ENCODE data around the gene GPR61.

GPR61 gene

DNA sequence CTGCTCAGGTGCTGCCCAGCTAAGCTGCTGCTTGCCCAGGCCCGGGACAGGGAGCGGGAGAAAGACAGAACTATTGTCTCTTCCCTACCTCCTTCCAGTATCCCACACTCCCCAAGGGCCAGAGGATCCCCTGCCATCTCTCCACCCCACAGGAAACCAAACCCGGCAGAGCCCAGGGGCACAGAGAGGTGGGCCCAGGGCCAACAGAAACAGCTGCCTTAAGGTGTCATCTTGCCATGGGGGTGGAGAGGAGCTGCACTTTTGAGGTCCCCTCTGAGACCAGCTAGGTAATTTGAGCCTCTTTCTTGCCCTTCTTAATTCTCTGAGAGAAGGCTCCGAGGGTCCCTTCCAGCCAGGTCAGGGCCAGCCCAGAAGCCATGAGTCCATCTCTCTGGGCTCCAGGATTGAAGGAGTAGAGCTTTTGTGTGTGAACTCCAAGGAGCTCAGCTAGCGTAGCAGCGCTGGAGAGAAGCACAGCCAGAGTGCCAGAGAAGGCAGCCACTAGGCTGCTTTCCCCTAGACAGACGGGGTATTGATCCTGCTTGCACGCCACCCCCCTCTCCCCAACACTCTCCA is 9.7 kb upstream of the GPR61 start:
- peaks cover 0 to 8% (median 5%) of the 10 kb centered on the region in 4 experiments for H3K4me1 ChIP-seq (ENCODE audit: control extremely low read depth in 1 of 4, control insufficient read depth in 4 of 4, insufficient read depth in 4 of 4, low read length in 3 of 4)
- H3K9me3 ChIP-seq (ENCODE audit: control extremely low read depth in 1 of 5, control insufficient read depth in 4 of 5, insufficient read depth in 2 of 5, low read depth in 1 of 5, low read length in 4 of 5): no peaks in the 10 kb centered on the region
- no peak overlapping the region for H3K27ac ChIP-seq (ENCODE audit: insufficient read depth in 1 of 2, low read depth in 1 of 2, low read length in 2 of 2, poor library complexity in 1 of 2, severe bottlenecking in 2 of 2)
- no peak overlapping the region for H3K4me3 ChIP-seq (ENCODE audit: control insufficient read depth in 1 of 7, extremely low read depth in 1 of 7, insufficient read depth in 4 of 7, low read depth in 2 of 7, low read length in 6 of 7)
- peaks cover 0 to 5% (median 0%) of the 10 kb centered on the region in 5 experiments for H3K27me3 ChIP-seq (replicated peaks in 2 of 5; ENCODE audit: control insufficient read depth in 4 of 5, insufficient read depth in 5 of 5, low read length in 4 of 5)
- no peak for DNase-seq
- CTCF ChIA-PET: interaction anchor here (0.8 to 26.3 kb wide), 9 partner anchors 7 to 282 kb away, joined by 3 to 1203 read pairs (median 3); partner anchors contain the start of genes AMIGO1, AMPD2, ATXN7L2 and CYB561D1
- no peaks in the 10 kb centered on the region for H3K36me3 ChIP-seq (ENCODE audit: control insufficient read depth in 4 of 4, insufficient read depth in 4 of 4, low read length in 3 of 4)
- POLR2A ChIA-PET: interaction anchor here (0.6 to 0.8 kb wide), 3 partner anchors 18 to 311 kb away, joined by 3 to 4 read pairs (median 3); partner anchors contain the start of gene GNAI3
- 74% methylated on average over 4 of the region's 8 CpGs for WGBS (ENCODE audit: insufficient coverage)

- no peak overlapping the region for H3K4me3 ChIP-seq (ENCODE audit: control insufficient read depth in 1 of 7, extremely low read depth in 1 of 7, insufficient read depth in 4 of 7, low read depth in 2 of 7, low read length in 6 of 7)
- CTCF ChIA-PET: interaction anchor here (0.8 to 26.3 kb wide), 8 partner anchors 7 to 283 kb away, joined by 3 to 1203 read pairs (median 18); partner anchors contain the start of genes AMIGO1, AMPD2, ATXN7L2 and CYB561D1
- POLR2A ChIA-PET: interaction anchor here (0.6 to 0.8 kb wide), 3 partner anchors 18 to 312 kb away, joined by 3 to 4 read pairs (median 3); partner anchors contain the start of gene GNAI3
- H3K4me1 ChIP-seq (ENCODE audit: control extremely low read depth in 1 of 4, control insufficient read depth in 4 of 4, insufficient read depth in 4 of 4, low read length in 3 of 4): peaks cover 0 to 8% (median 5%) of the 10 kb centered on the region in 4 experiments
- H3K27me3 ChIP-seq (replicated peaks in 2 of 5; ENCODE audit: control insufficient read depth in 4 of 5, insufficient read depth in 5 of 5, low read length in 4 of 5): peaks cover 0 to 5% (median 0%) of the 10 kb centered on the region in 5 experiments
- no peaks in the 10 kb centered on the region for H3K36me3 ChIP-seq (ENCODE audit: control insufficient read depth in 4 of 4, insufficient read depth in 4 of 4, low read length in 3 of 4)
- no peak for DNase-seq
- H3K27ac ChIP-seq (ENCODE audit: insufficient read depth in 1 of 2, low read depth in 1 of 2, low read length in 2 of 2, poor library complexity in 1 of 2, severe bottlenecking in 2 of 2): no peak overlapping the region
- no peaks in the 10 kb centered on the region for H3K9me3 ChIP-seq (ENCODE audit: control extremely low read depth in 1 of 5, control insufficient read depth in 4 of 5, insufficient read depth in 2 of 5, low read depth in 1 of 5, low read length in 4 of 5)
- WGBS (ENCODE audit: insufficient coverage): 90% methylated on average over 12 of the region's 13 CpGs
Measured at GRCh38 chr1:109530457-109531087, 9.1 kb upstream of the GPR61 start.

DNA sequence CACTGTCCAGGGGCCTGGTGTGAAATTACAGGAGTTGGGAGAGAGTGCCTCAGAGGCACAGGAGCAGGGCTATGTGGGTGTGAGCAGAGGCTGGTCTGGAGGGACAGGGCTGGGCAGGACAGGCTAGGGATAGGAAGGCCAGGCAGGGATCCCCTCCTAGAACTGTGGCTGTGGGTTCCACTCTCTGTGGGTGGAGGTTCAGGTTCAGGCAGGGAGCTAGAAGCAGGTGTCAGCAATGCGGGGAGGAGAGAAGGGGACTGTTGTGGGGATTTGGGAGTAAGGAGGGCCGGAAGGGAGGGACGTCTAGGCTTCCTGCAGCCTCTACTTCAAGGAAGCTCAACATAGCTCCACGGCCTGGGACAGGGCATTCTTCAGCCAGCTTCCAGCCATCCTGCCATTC is 8.3 kb upstream of the GPR61 start:
- Histone ChIP-seq H3K36me3 (ENCODE audit: control insufficient read depth in 4 of 4, insufficient read depth in 4 of 4, low read length in 3 of 4) (no peaks in the 10 kb centered on the region), H3K9me3 (ENCODE audit: control extremely low read depth in 1 of 5, control insufficient read depth in 4 of 5, insufficient read depth in 2 of 5, low read depth in 1 of 5, low read length in 4 of 5) (no peaks in the 10 kb centered on the region), H3K4me3 (ENCODE audit: control insufficient read depth in 1 of 7, extremely low read depth in 1 of 7, insufficient read depth in 4 of 7, low read depth in 2 of 7, low read length in 6 of 7) (no peak overlapping the region), H3K27me3 (replicated peaks in 2 of 5; ENCODE audit: control insufficient read depth in 4 of 5, insufficient read depth in 5 of 5, low read length in 4 of 5) (peaks cover 0 to 5% (median 0%) of the 10 kb centered on the region in 5 experiments), H3K4me1 (ENCODE audit: control extremely low read depth in 1 of 4, control insufficient read depth in 4 of 4, insufficient read depth in 4 of 4, low read length in 3 of 4) (peaks cover 0 to 15% (median 5%) of the 10 kb centered on the region in 4 experiments), H3K27ac (ENCODE audit: insufficient read depth in 1 of 2, low read depth in 1 of 2, low read length in 2 of 2, poor library complexity in 1 of 2, severe bottlenecking in 2 of 2) (no peak overlapping the region)
- ChIA-PET CTCF (interaction anchor here (0.6 to 26.3 kb wide), 18 partner anchors 8 to 365 kb away, joined by 3 to 1203 read pairs (median 8); partner anchors contain the start of genes AMIGO1, AMPD2, ATXN7L2 and CYB561D1), POLR2A (interaction anchor here (0.6 kb wide), 1 partner anchor 42 kb away, joined by 3 read pairs; no protein-coding TSS in a partner anchor)
- 100% methylated on average over 1 of the region's 4 CpGs for WGBS (ENCODE audit: insufficient coverage)
- DNase-seq: no peak

GRCh38 chr1:109531826-109532364 is 7.8 kb upstream of the GPR61 start:
- no peaks in the 10 kb centered on the region for H3K36me3 ChIP-seq (ENCODE audit: control insufficient read depth in 4 of 4, insufficient read depth in 4 of 4, low read length in 3 of 4)
- no peak overlapping the region for H3K27ac ChIP-seq (ENCODE audit: insufficient read depth in 1 of 2, low read depth in 1 of 2, low read length in 2 of 2, poor library complexity in 1 of 2, severe bottlenecking in 2 of 2)
- POLR2A ChIA-PET: interaction anchor here (0.6 to 1.0 kb wide), 3 partner anchors 32 to 104 kb away, joined by 3 to 4 read pairs (median 3); no protein-coding TSS in a partner anchor
- CTCF ChIA-PET: interaction anchor here (0.6 to 26.3 kb wide), 26 partner anchors 8 to 366 kb away, joined by 3 to 1203 read pairs (median 5); partner anchors contain the start of genes AMIGO1, AMPD2, ATXN7L2 and CYB561D1
- DNase-seq: no peak
- peak overlapping the region in 3 of 7 experiments; percentile 51 to 71 (median 67) for H3K4me3 ChIP-seq (ENCODE audit: control insufficient read depth in 1 of 7, extremely low read depth in 1 of 7, insufficient read depth in 4 of 7, low read depth in 2 of 7, low read length in 6 of 7)
- no peaks in the 10 kb centered on the region for H3K9me3 ChIP-seq (ENCODE audit: control extremely low read depth in 1 of 5, control insufficient read depth in 4 of 5, insufficient read depth in 2 of 5, low read depth in 1 of 5, low read length in 4 of 5)
- peaks cover 0 to 5% (median 0%) of the 10 kb centered on the region in 5 experiments for H3K27me3 ChIP-seq (replicated peaks in 2 of 5; ENCODE audit: control insufficient read depth in 4 of 5, insufficient read depth in 5 of 5, low read length in 4 of 5)
- WGBS (ENCODE audit: insufficient coverage): 74% methylated on average over 16 of the region's 16 CpGs
- peaks cover 0 to 15% (median 5%) of the 10 kb centered on the region in 4 experiments for H3K4me1 ChIP-seq (ENCODE audit: control extremely low read depth in 1 of 4, control insufficient read depth in 4 of 4, insufficient read depth in 4 of 4, low read length in 3 of 4)

DNA sequence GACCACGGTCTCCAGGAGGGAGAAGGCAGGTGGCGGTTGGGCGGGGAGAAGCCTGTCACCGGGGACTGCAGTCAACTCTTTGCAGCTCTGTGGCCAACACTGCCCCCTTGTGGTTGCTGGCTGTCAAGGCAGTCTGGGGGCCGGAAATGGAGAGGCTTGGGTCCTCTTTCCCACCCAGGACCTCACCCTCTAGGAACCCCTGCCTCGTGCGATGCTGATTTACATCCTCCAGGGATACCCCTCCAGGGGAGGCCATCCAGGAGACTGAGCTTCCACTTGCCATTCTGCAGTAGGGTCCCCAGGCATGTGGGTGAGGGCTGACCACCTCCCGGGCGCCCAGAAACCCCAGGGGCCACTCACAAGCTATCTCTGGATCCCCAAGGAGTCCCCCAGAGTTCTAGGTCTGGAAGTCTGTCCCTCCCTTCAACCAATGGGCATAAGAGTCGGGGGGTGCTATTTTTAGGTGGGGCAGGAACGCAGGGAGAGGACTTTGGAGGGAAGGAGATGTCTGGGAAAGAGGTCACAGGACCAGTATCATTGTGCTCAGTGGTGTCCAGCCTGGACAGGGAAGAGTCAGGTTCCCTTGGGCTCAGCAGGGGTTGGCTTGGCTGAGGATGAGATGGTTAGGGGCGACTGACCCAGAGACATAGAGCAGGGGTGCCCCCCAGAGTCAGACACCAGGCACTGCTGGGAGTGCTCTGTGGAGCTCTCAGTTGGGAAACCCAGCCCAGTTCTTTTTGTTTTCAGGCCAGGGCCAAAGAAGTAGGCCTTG is 7.1 kb upstream of the GPR61 start:
- peak; percentile 73 to 85 (median 78) for DNase-seq
- POLR2A ChIA-PET: interaction anchor here (0.6 to 1.0 kb wide), 2 partner anchors 33 to 105 kb away, joined by 3 to 4 read pairs; no protein-coding TSS in a partner anchor
- no peak overlapping the region for H3K27ac ChIP-seq (ENCODE audit: insufficient read depth in 1 of 2, low read depth in 1 of 2, low read length in 2 of 2, poor library complexity in 1 of 2, severe bottlenecking in 2 of 2)
- H3K9me3 ChIP-seq (ENCODE audit: control extremely low read depth in 1 of 5, control insufficient read depth in 4 of 5, insufficient read depth in 2 of 5, low read depth in 1 of 5, low read length in 4 of 5): no peaks in the 10 kb centered on the region
- H3K4me3 ChIP-seq (ENCODE audit: control insufficient read depth in 1 of 7, extremely low read depth in 1 of 7, insufficient read depth in 4 of 7, low read depth in 2 of 7, low read length in 6 of 7): peak overlapping the region in 5 of 7 experiments; percentile 9 to 71 (median 51)
- CTCF ChIA-PET: interaction anchor here (0.6 to 26.3 kb wide), 31 partner anchors 9 to 366 kb away, joined by 3 to 1203 read pairs (median 5); partner anchors contain the start of genes AMIGO1, AMPD2, ATXN7L2 and CYB561D1
- no peaks in the 10 kb centered on the region for H3K36me3 ChIP-seq (ENCODE audit: control insufficient read depth in 4 of 4, insufficient read depth in 4 of 4, low read length in 3 of 4)
- H3K4me1 ChIP-seq (ENCODE audit: control extremely low read depth in 1 of 4, control insufficient read depth in 4 of 4, insufficient read depth in 4 of 4, low read length in 3 of 4): peaks cover 0 to 15% (median 5%) of the 10 kb centered on the region in 4 experiments
- peaks cover 0 to 3% (median 0%) of the 10 kb centered on the region in 5 experiments for H3K27me3 ChIP-seq (replicated peaks in 2 of 5; ENCODE audit: control insufficient read depth in 4 of 5, insufficient read depth in 5 of 5, low read length in 4 of 5)
- WGBS (ENCODE audit: insufficient coverage): 4% methylated on average over 8 of the region's 12 CpGs

DNA sequence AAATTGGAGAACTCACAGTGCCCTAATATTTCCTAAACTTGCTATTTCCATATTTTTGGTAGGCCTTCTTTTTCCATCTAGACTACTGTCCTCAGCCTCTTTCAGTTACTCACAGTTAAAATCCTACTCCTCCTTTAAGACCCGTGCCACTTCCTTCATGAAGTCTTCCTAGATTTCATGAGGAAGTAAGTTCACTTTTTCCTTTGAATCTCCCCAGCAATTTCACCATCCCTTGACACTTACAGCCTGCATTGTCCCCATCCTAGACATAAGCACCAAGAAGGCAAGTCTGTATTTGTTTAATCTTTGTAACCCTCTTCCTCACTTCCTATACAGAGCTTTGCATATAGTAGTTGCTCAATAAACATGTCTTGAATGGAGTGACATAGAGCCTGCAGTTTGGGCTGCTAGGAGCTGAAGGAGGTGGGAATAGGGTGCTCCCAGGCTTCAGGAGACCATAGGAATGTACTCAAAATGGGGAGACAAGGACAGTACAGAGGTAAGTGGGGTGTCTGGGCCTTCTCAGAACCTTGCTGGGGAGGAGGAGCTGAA is 5.3 kb upstream of the GPR61 start:
- no peak for DNase-seq
- peaks cover 0 to 15% (median 5%) of the 10 kb centered on the region in 4 experiments for H3K4me1 ChIP-seq (ENCODE audit: control extremely low read depth in 1 of 4, control insufficient read depth in 4 of 4, insufficient read depth in 4 of 4, low read length in 3 of 4)
- ChIA-PET POLR2A (interaction anchor here (0.6 to 1.1 kb wide), 2 partner anchors 71 to 117 kb away, joined by 3 to 4 read pairs; no protein-coding TSS in a partner anchor), CTCF (interaction anchor here (0.9 to 26.3 kb wide), 8 partner anchors 8 to 269 kb away, joined by 3 to 1203 read pairs (median 22); partner anchors contain the start of genes AMIGO1, AMPD2, ATXN7L2 and CYB561D1)
- H3K36me3 ChIP-seq (ENCODE audit: control insufficient read depth in 4 of 4, insufficient read depth in 4 of 4, low read length in 3 of 4): no peaks in the 10 kb centered on the region
- H3K27ac ChIP-seq (ENCODE audit: insufficient read depth in 1 of 2, low read depth in 1 of 2, low read length in 2 of 2, poor library complexity in 1 of 2, severe bottlenecking in 2 of 2): no peak overlapping the region
- 100% methylated on average over 1 of the region's 1 CpG for WGBS (ENCODE audit: insufficient coverage)
- no peaks in the 10 kb centered on the region for H3K9me3 ChIP-seq (ENCODE audit: control extremely low read depth in 1 of 5, control insufficient read depth in 4 of 5, insufficient read depth in 2 of 5, low read depth in 1 of 5, low read length in 4 of 5)
- no peaks in the 10 kb centered on the region for H3K27me3 ChIP-seq (replicated peaks in 2 of 5; ENCODE audit: control insufficient read depth in 4 of 5, insufficient read depth in 5 of 5, low read length in 4 of 5)
- H3K4me3 ChIP-seq (ENCODE audit: control insufficient read depth in 1 of 7, extremely low read depth in 1 of 7, insufficient read depth in 4 of 7, low read depth in 2 of 7, low read length in 6 of 7): no peak overlapping the region
